Neural progenitor cell (in vitro differentiated cells): Measurements from ENCODE around the gene TTC21A. TPM values are rescaled to one million over a fixed set of nuclear protein-coding genes. Genes with fewer than 3 reads are reported as not detected.
"Not testable (repeated sequence)": the region's sequence is repeated elsewhere in the genome, so short reads cannot be mapped to it uniquely, and the experiment has no call there.

ENCODE experiments used
- DNase-seq: peaks from one replicate; pipeline ENCODE4 v3.0.0-alpha.2; 2016; ENCODE audit warnings: low spot score
- H2AFZ ChIP-seq: fragments of 200-600 bp; sonication (generic); replicated peaks from 2 replicates; pipeline ENCODE4 v1.6.1; 2016; ENCODE audit warnings: antibody characterized with exemption
- H3F3A ChIP-seq: fragments of 200-600 bp; sonication (generic); 2 replicates; pipeline ENCODE4 v1.6.1; 2016; ENCODE audit warnings: antibody characterized with exemption, low read depth
- H3K27ac ChIP-seq: fragments of 200-600 bp; sonication (generic); 2 replicates; pipeline ENCODE4 v1.5.1; 2016; ENCODE audit warnings: mild to moderate bottlenecking
- H3K27me3 ChIP-seq: fragments of 200-600 bp; sonication (generic); 2 replicates; pipeline ENCODE4 v1.6.1; 2016; ENCODE audit warnings: mild to moderate bottlenecking, moderate library complexity
- H3K36me3 ChIP-seq: fragments of 200-600 bp; sonication (generic); 2 replicates; pipeline ENCODE4 v1.5.1; 2016
- H3K4me1 ChIP-seq: fragments of 200-600 bp; sonication (generic); 2 replicates; pipeline ENCODE4 v1.6.1; 2016; ENCODE audit warnings: mixed run types
- H3K4me2 ChIP-seq: fragments of 200-600 bp; sonication (generic); 2 replicates; pipeline ENCODE4 v1.6.1; 2016
- H3K4me3 ChIP-seq: fragments of 200-600 bp; sonication (generic); 2 replicates; pipeline ENCODE4 v1.5.1; 2016
- H3K79me2 ChIP-seq: fragments of 200-600 bp; sonication (generic); 2 replicates; pipeline ENCODE4 v1.6.1; 2016; ENCODE audit warnings: low read depth
- H3K9ac ChIP-seq: fragments of 200-600 bp; sonication (generic); 2 replicates; pipeline ENCODE4 v1.6.1; 2016
- H3K9me3 ChIP-seq: fragments of 200-600 bp; sonication (generic); 2 replicates; pipeline ENCODE4 v1.5.1; 2016; ENCODE audit warnings: low read depth
- H4K20me1 ChIP-seq: fragments of 200-600 bp; sonication (generic); 2 replicates; pipeline ENCODE4 v1.6.1; 2016; ENCODE audit warnings: low read depth
- H3K27ac Mint-ChIP-seq: 3 replicates; pipeline ENCODE4 v1.8.0; 2021; ENCODE audit warnings: mixed read lengths
- H3K27me3 Mint-ChIP-seq: 2 replicates; pipeline ENCODE4 v1.8.0; 2022; ENCODE audit warnings: low read depth, mild to moderate bottlenecking, inconsistent platforms, moderate library complexity, mixed read lengths; ENCODE audit not compliant: insufficient read depth
- H3K36me3 Mint-ChIP-seq: 3 replicates; pipeline ENCODE4 v1.8.0; 2021; ENCODE audit warnings: mixed read lengths
- H3K4me1 Mint-ChIP-seq: 3 replicates; pipeline ENCODE4 v1.8.0; 2021; ENCODE audit warnings: mixed read lengths
- H3K4me3 Mint-ChIP-seq: 3 replicates; pipeline ENCODE4 v1.8.0; 2021; ENCODE audit warnings: mild to moderate bottlenecking, moderate library complexity, mixed read lengths
- H3K9me3 Mint-ChIP-seq: 3 replicates; pipeline ENCODE4 v1.8.0; 2020; ENCODE audit warnings: mixed read lengths
- EZH2 ChIP-seq: fragments of 200-600 bp; sonication (generic); IDR thresholded peaks from 2 replicates; pipeline ENCODE4 v1.6.1; 2017; ENCODE audit warnings: antibody characterized with exemption, mild to moderate bottlenecking, moderate library complexity
- EZH2phosphoT487 ChIP-seq: fragments of 200-600 bp; sonication (generic); IDR thresholded peaks from 2 replicates; pipeline ENCODE4 v1.6.1; 2017; ENCODE audit warnings: antibody characterized with exemption
- total RNA-seq: library from RNA; depleted of rRNA; stranded (reverse); fragments of >200 nt; gene quantifications from 2 replicates; pipeline ENCODE4 v1.2.3, GENCODE V29; 2015; ENCODE audit warnings: low replicate concordance
- TF ChIP-seq, protein P1 (sequence below): fragments of 200-600 bp; sonication (generic); IDR thresholded peaks from 2 replicates; pipeline ENCODE4 v1.5.1; 2017; ENCODE audit warnings: antibody characterized with exemption, mild to moderate bottlenecking

TTC21A gene
- total RNA-seq, 1 donor from 2014 or later = 1.2 TPM

DNA sequence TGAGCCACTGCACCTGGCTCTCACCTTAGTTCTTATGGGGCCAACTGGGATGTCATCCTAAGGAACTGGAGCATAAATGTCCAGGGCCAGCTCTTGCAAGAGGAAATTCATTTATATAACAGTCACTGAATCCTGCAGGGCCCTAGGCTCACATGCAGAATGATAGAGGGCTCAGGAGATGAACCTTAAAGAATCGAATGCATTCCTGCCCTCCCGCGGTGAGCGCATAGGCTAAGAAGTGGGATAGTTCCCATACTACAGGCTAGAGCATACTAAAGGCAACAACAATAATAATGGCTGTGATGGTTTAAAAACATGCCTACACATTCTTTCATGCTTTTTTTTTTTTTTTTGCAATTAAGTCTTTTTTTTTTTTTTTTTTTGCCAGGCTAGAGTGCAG, 63.0 kb downstream of the TTC21A start:
- Histone ChIP-seq H3K27ac (no peak overlapping the region), H3K79me2 (no peaks in the 10 kb centered on the region), H3F3A (no peaks in the 10 kb centered on the region), H3K4me3 (no peak overlapping the region), H3K9ac (no peak overlapping the region), H3K9me3 (no peaks in the 10 kb centered on the region), H2AFZ (no peak overlapping the region), H4K20me1 (no peaks in the 10 kb centered on the region), H3K27me3 (no peaks in the 10 kb centered on the region), H3K4me1 (peaks cover 4% of the 10 kb centered on the region), H3K4me2 (no peak overlapping the region), H3K36me3 (no peaks in the 10 kb centered on the region)
- Mint-ChIP-seq H3K27ac (no peak overlapping the region), H3K4me1 (peaks cover 22% of the 10 kb centered on the region), H3K9me3 (peaks cover 4% of the 10 kb centered on the region), H3K4me3 (no peak overlapping the region), H3K27me3 (peaks cover 4% of the 10 kb centered on the region), H3K36me3 (no peaks in the 10 kb centered on the region)
- TF ChIP-seq EZH2 = no peak
- TF ChIP-seq, protein P1, sequence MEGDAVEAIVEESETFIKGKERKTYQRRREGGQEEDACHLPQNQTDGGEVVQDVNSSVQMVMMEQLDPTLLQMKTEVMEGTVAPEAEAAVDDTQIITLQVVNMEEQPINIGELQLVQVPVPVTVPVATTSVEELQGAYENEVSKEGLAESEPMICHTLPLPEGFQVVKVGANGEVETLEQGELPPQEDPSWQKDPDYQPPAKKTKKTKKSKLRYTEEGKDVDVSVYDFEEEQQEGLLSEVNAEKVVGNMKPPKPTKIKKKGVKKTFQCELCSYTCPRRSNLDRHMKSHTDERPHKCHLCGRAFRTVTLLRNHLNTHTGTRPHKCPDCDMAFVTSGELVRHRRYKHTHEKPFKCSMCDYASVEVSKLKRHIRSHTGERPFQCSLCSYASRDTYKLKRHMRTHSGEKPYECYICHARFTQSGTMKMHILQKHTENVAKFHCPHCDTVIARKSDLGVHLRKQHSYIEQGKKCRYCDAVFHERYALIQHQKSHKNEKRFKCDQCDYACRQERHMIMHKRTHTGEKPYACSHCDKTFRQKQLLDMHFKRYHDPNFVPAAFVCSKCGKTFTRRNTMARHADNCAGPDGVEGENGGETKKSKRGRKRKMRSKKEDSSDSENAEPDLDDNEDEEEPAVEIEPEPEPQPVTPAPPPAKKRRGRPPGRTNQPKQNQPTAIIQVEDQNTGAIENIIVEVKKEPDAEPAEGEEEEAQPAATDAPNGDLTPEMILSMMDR = no peak
- no peak for TF ChIP-seq EZH2phosphoT487
- DNase-seq = peak; percentile 69

DNA sequence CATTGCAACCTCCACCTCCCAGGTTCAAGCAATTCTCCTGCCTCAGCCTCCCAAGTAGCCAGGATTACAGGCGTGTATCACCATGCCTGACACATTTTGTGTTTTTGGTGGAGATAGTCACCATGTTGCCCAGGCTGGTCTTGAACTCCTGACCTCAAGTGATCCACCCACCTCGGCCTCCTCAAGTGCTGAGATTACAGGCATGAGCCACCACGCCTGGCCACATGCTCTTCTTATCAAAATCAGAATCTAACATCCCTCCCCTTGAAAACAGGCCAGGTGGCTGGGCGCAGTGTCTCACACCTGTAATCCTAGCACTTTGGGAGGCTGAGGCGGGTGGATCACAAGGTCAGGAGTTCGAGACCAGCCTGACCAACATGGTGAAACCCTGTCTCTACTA, 63.4 kb downstream of the TTC21A start:
- H3K36me3 ChIP-seq, H3K4me1 ChIP-seq, H3K27me3 Mint-ChIP-seq, H4K20me1 ChIP-seq, DNase-seq, H3K4me3 ChIP-seq, H3K4me2 ChIP-seq, H3F3A ChIP-seq, H3K9me3 Mint-ChIP-seq, H3K27ac ChIP-seq, H3K27ac Mint-ChIP-seq, H3K9ac ChIP-seq, H3K27me3 ChIP-seq, H3K36me3 Mint-ChIP-seq, H3K4me3 Mint-ChIP-seq, H2AFZ ChIP-seq, H3K79me2 ChIP-seq, H3K9me3 ChIP-seq: not testable (repeated sequence)
- peaks cover 24% of the 10 kb centered on the region for H3K4me1 Mint-ChIP-seq

DNA sequence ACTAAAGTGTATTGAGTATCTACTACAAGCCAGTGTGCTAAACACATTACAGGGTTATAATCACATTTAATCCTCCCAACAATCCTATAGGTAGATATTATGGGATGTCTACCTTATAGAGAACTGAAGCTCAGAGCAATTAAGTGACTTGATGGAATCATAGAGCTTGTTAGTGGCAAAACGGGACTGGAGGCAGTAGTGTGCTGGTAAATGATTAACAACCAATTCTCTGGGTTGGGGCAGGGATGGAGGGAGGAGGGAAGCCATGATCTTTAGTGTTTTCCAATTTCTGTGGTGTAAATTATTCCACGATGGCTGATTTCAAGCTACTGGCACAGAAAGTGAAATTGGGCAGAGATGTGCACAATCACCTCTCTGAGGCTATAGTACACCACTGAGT, 64.4 kb downstream of the TTC21A start:
- Mint-ChIP-seq H3K27me3 (peaks cover 4% of the 10 kb centered on the region), H3K4me3 (no peak overlapping the region), H3K36me3 (no peaks in the 10 kb centered on the region), H3K27ac (peak overlapping the region; percentile 26), H3K9me3 (peaks cover 4% of the 10 kb centered on the region), H3K4me1 (peaks cover 23% of the 10 kb centered on the region)
- H3K4me1 ChIP-seq = peaks cover 4% of the 10 kb centered on the region
- peaks cover 2% of the 10 kb centered on the region for H3F3A ChIP-seq
- no peak overlapping the region for H3K27ac ChIP-seq
- no peaks in the 10 kb centered on the region for H3K79me2 ChIP-seq
- H3K9me3 ChIP-seq = no peaks in the 10 kb centered on the region
- TF ChIP-seq EZH2phosphoT487 = no peak
- no peak for TF ChIP-seq EZH2
- TF ChIP-seq, protein P1 = no peak
- no peak overlapping the region for H3K9ac ChIP-seq
- H3K36me3 ChIP-seq = no peaks in the 10 kb centered on the region
- no peak overlapping the region for H2AFZ ChIP-seq
- H3K4me3 ChIP-seq = no peak overlapping the region
- H3K4me2 ChIP-seq = no peak overlapping the region
- DNase-seq = no peak
- H3K27me3 ChIP-seq = no peaks in the 10 kb centered on the region
- H4K20me1 ChIP-seq = no peaks in the 10 kb centered on the region

DNA sequence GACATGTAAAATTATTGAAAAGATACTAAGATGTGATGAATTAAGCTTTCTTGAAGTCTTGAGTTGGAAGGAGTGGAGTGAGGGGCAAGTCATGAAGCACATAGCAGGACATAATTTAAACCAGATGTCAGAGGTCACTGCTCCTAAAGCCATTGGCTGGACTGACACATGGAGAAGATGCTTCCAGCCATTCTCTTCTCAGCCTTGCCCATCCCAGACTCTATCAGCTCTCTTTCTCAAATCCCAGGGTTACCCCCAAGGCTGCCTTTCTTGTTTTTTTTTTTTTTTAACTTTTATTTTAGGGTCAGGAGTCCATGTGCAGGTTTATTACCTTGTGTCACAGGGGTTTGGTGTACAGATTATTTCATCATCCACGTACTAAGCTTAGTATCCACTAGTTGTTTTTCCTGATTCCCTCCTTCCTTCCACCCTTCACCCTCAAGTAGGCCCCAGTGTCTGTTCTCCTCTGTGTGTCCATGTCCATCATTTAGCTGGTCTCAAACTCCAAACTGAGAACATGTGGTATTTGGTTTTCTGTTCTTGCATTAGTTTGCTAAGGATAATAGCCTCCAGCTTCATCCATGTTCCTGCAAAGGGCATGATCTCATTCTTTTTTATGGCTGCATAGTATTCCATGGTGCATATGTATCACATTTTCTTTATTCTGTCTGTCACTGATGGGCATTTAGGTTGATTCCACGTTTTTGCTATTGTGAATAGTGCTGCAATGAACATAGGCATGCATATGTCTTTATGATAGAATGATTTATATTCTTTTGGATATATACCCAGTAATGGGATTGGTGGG, 66.0 kb downstream of the TTC21A start:
- Histone ChIP-seq H3K27ac (no peak overlapping the region), H3K4me3 (no peak overlapping the region), H3K9ac (no peak overlapping the region), H3K9me3 (no peaks in the 10 kb centered on the region), H3F3A (peaks cover 8% of the 10 kb centered on the region), H3K27me3 (peaks cover under 1% of the 10 kb centered on the region), H2AFZ (no peak overlapping the region), H3K4me1 (peaks cover 15% of the 10 kb centered on the region), H3K36me3 (no peaks in the 10 kb centered on the region), H3K4me2 (no peak overlapping the region), H3K79me2 (no peaks in the 10 kb centered on the region), H4K20me1 (no peaks in the 10 kb centered on the region)
- TF ChIP-seq EZH2 (no peak), EZH2phosphoT487 (no peak)
- TF ChIP-seq, protein P1 = no peak
- Mint-ChIP-seq H3K4me3 (no peak overlapping the region), H3K27me3 (peaks cover 4% of the 10 kb centered on the region), H3K36me3 (no peaks in the 10 kb centered on the region), H3K9me3 (peaks cover 4% of the 10 kb centered on the region), H3K27ac (no peak overlapping the region), H3K4me1 (peaks cover 35% of the 10 kb centered on the region)
- no peak for DNase-seq
